Keratinocyte (primary cell): ENCODE data around the gene ESRRG.

Experiments
- EZH2 ChIP-seq: IDR thresholded peaks from one replicate; pipeline ENCODE4 v1.6.1; 2012; ENCODE audit warnings: inconsistent platforms, mild to moderate bottlenecking, low read length, moderate library complexity
- TF ChIP-seq, protein P1 (sequence below), 3 experiments: IDR thresholded peaks in 1 of 3; conservative IDR thresholded peaks in 1 of 3; optimal IDR thresholded peaks in 1 of 3; 2 replicates in 2 of 3; 3 replicates in 1 of 3; pipeline versions ENCODE3 to v1.5.1; 2011; ENCODE audit warnings: low read length in 3 of 3, mild to moderate bottlenecking in 3 of 3, moderate library complexity in 2 of 3, control low read depth in 1 of 3, inconsistent platforms in 1 of 3; ENCODE audit not compliant: insufficient read depth in 2 of 3; ENCODE audit errors: extremely low read depth in 1 of 3

GRCh38 chr1:216682752-216683151 lies 40.5 kb downstream of the ESRRG start:
- no peak for TF ChIP-seq EZH2
- TF ChIP-seq, protein P1, sequence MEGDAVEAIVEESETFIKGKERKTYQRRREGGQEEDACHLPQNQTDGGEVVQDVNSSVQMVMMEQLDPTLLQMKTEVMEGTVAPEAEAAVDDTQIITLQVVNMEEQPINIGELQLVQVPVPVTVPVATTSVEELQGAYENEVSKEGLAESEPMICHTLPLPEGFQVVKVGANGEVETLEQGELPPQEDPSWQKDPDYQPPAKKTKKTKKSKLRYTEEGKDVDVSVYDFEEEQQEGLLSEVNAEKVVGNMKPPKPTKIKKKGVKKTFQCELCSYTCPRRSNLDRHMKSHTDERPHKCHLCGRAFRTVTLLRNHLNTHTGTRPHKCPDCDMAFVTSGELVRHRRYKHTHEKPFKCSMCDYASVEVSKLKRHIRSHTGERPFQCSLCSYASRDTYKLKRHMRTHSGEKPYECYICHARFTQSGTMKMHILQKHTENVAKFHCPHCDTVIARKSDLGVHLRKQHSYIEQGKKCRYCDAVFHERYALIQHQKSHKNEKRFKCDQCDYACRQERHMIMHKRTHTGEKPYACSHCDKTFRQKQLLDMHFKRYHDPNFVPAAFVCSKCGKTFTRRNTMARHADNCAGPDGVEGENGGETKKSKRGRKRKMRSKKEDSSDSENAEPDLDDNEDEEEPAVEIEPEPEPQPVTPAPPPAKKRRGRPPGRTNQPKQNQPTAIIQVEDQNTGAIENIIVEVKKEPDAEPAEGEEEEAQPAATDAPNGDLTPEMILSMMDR (optimal IDR thresholded peaks at IDR 0.05 in 1 of 3, IDR thresholded peaks at IDR 0.05 in 1 of 3, conservative IDR thresholded peaks at IDR 0.05 in 1 of 3; ENCODE audit: extremely low read depth in 1 of 3, insufficient read depth in 2 of 3, low read length in 3 of 3), result no peak
